Suprapubic skin (tissue), 4 donors: ENCODE measurements around the gene TNK2. TPM values are rescaled to one million over a fixed set of nuclear protein-coding genes. Genes with fewer than 3 reads are reported as not detected.

ENCODE experiments used
- DNase-seq, 2 donors: peaks; one replicate each; pipeline ENCODE4 v3.0.0-alpha.2; 2019; ENCODE audit warnings: low spot score in 2 of 2
- H3K27ac ChIP-seq: fragments of 200-600 bp; sonication (generic); one replicate; pipeline ENCODE4 v1.5.1; 2019
- H3K27me3 ChIP-seq: fragments of 200-600 bp; sonication (generic); one replicate; pipeline ENCODE4 v1.5.1; 2019
- H3K36me3 ChIP-seq: fragments of 200-600 bp; sonication (generic); one replicate; pipeline ENCODE4 v1.5.1; 2019
- H3K4me1 ChIP-seq: fragments of 200-600 bp; sonication (generic); one replicate; pipeline ENCODE4 v1.5.1; 2019
- H3K4me3 ChIP-seq: fragments of 200-600 bp; sonication (generic); one replicate; pipeline ENCODE4 v1.5.1; 2019; ENCODE audit warnings: mild to moderate bottlenecking
- H3K9me3 ChIP-seq: fragments of 200-600 bp; sonication (generic); one replicate; pipeline ENCODE4 v1.5.1; 2019
- EP300 ChIP-seq: sonication (generic); formaldehyde crosslinking; IDR thresholded peaks from one replicate; pipeline ENCODE4 v1.6.1; 2017; ENCODE audit warnings: antibody characterized with exemption
- POLR2A ChIP-seq, 2 donors: fragments of 450-650 bp; IDR thresholded peaks; one replicate each; pipeline ENCODE4 v1.6.1; 2017; ENCODE audit warnings: antibody characterized with exemption in 2 of 2, mild to moderate bottlenecking in 2 of 2, moderate library complexity in 2 of 2
- POLR2AphosphoS5 ChIP-seq, 3 donors: sonication (generic); formaldehyde crosslinking; IDR thresholded peaks; one replicate each; pipeline ENCODE4 v1.6.1; 2017; ENCODE audit warnings: antibody characterized with exemption in 3 of 3
- WGBS: methylation state at CpG from one replicate; pipeline ENCODE4 v1.1.5; 2018; 5-methylcytosine and 5-hydroxymethylcytosine counted together
- total RNA-seq, 4 donors: library from RNA; depleted of rRNA; stranded (reverse); fragments of >200 nt; gene quantifications; one replicate each; pipeline ENCODE4 v1.1.0, GENCODE V29; 2016
- TF ChIP-seq, protein P1 (sequence below), 2 donors: fragments of 200-600 bp in 1 of 2; fragments of 450-650 bp in 1 of 2; sonication (generic) in 1 of 2; IDR thresholded peaks; one replicate each; pipeline ENCODE4 v1.5.1; 2016 to 2019; ENCODE audit warnings: antibody characterized with exemption in 2 of 2, mild to moderate bottlenecking in 1 of 2, moderate library complexity in 1 of 2

Gene TNK2
- total RNA-seq, 4 donors from 2014 or later: 52.4 to 101 (median 70.0) TPM

DNA sequence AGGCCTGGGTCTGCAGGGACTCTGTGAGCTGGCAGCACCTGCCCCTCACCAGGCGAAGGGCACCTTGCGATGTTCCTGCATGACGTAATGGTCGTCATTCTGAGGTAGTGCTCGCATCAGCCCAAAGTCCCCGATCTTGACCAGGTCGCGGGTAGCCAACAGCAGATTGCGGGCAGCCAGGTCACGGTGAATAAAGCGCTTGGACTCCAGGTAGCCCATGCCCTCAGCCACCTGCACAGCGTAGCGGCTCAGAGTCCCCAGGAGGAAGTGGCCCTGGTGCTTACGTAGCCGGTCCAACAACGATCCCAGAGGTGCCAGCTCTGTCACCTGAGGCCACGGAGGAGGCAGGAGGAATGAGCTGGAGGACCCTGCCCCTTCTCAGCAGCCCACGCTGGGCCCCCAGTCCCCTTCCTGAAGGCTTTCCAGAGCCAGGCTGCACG lies 26.3 kb downstream of the TNK2 start:
- no peaks in the 10 kb centered on the region for H3K27me3 ChIP-seq
- no peak overlapping the region for H3K27ac ChIP-seq
- peaks cover 16% of the 10 kb centered on the region for H3K4me1 ChIP-seq
- H3K36me3 ChIP-seq: peaks cover 63% of the 10 kb centered on the region
- TF ChIP-seq POLR2A (IDR thresholded peaks at IDR 0.05) (no peak), EP300 (no peak), POLR2AphosphoS5 (IDR thresholded peaks at IDR 0.05) (no peak)
- TF ChIP-seq, protein P1, sequence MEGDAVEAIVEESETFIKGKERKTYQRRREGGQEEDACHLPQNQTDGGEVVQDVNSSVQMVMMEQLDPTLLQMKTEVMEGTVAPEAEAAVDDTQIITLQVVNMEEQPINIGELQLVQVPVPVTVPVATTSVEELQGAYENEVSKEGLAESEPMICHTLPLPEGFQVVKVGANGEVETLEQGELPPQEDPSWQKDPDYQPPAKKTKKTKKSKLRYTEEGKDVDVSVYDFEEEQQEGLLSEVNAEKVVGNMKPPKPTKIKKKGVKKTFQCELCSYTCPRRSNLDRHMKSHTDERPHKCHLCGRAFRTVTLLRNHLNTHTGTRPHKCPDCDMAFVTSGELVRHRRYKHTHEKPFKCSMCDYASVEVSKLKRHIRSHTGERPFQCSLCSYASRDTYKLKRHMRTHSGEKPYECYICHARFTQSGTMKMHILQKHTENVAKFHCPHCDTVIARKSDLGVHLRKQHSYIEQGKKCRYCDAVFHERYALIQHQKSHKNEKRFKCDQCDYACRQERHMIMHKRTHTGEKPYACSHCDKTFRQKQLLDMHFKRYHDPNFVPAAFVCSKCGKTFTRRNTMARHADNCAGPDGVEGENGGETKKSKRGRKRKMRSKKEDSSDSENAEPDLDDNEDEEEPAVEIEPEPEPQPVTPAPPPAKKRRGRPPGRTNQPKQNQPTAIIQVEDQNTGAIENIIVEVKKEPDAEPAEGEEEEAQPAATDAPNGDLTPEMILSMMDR (IDR thresholded peaks at IDR 0.05): no peak
- WGBS: 100% methylated on average over 6 of the region's 19 CpGs
- H3K4me3 ChIP-seq: no peak overlapping the region
- DNase-seq: peak in 1 of 2 donors; percentile 51
- H3K9me3 ChIP-seq: no peaks in the 10 kb centered on the region

GRCh38 chr3:195881276-195881988 lies 26.9 kb downstream of the TNK2 start:
- Histone ChIP-seq H3K36me3 (peaks cover 69% of the 10 kb centered on the region), H3K4me1 (peaks cover 22% of the 10 kb centered on the region), H3K4me3 (no peak overlapping the region), H3K9me3 (no peaks in the 10 kb centered on the region), H3K27me3 (no peaks in the 10 kb centered on the region), H3K27ac (no peak overlapping the region)
- TF ChIP-seq, protein P1 (IDR thresholded peaks at IDR 0.05): no peak
- TF ChIP-seq POLR2AphosphoS5 (IDR thresholded peaks at IDR 0.05) (no peak), EP300 (no peak)
- DNase-seq: peak in 1 of 2 donors; percentile 60
- 89% methylated on average over 6 of the region's 12 CpGs for WGBS

DNA sequence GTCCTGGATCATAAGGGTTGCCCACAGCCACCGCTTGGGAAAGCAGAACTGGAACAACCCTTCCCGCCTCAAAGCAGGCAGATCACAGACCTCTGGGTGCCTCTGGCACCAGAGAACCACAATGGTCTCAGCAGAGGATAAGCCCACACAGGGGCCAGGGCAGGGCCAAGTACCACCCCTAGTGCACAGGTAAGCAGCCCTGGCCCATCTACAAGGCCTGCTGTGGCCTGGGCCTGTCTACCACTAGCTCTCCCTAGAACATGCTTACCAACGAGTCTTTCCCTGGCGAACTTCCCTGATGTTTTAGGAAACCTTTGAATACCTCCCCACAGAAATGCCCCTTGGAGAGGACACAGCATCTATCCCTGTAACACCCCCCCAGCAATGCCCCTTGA lies 28.3 kb downstream of the TNK2 start:
- H3K27ac ChIP-seq: no peak overlapping the region
- H3K4me3 ChIP-seq: no peak overlapping the region
- DNase-seq: no peak
- 88% methylated on average over 4 of the region's 4 CpGs for WGBS
- peaks cover 80% of the 10 kb centered on the region for H3K36me3 ChIP-seq
- TF ChIP-seq, protein P1 (IDR thresholded peaks at IDR 0.05): no peak
- no peak for TF ChIP-seq EP300
- TF ChIP-seq POLR2A (IDR thresholded peaks at IDR 0.05): no peak
- no peak for TF ChIP-seq POLR2AphosphoS5 (IDR thresholded peaks at IDR 0.05)
- no peaks in the 10 kb centered on the region for H3K9me3 ChIP-seq
- no peaks in the 10 kb centered on the region for H3K27me3 ChIP-seq
- peaks cover 17% of the 10 kb centered on the region for H3K4me1 ChIP-seq

DNA sequence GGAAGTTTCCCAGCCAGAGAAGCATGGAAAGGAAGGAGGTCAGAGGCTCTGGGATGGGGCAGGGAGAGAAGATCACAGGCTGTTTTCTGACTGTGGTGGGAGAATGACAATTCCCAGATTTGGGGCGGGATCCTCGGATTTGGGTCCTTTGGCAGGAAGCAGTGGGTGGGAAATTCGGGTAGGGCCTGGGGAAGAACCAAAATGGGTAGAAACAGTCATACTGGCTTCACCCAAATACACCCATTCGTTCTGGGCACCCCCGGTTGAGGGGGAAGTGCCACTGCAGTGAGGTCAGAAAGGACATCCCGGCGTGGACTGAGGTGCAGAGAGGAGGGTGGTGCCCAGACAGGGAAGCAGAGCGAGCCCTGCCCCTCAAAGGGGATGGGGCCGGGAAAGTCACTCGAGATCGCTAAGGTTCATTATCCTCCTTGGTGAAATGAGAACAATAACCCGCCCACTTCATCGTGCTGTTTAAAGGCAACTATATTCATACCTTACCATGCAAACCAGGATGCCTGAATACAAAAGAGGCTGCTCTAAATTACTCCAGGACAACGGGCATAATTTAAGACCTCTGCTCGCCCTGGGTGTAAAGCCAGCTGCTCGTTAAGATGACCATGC lies 28.8 kb downstream of the TNK2 start:
- Histone ChIP-seq H3K4me1 (peaks cover 12% of the 10 kb centered on the region), H3K36me3 (peaks cover 75% of the 10 kb centered on the region), H3K27ac (no peak overlapping the region), H3K27me3 (no peaks in the 10 kb centered on the region), H3K9me3 (no peaks in the 10 kb centered on the region), H3K4me3 (no peak overlapping the region)
- no peak for DNase-seq
- TF ChIP-seq POLR2A (IDR thresholded peaks at IDR 0.05): no peak
- TF ChIP-seq, protein P1 (IDR thresholded peaks at IDR 0.05): no peak
- WGBS: 80% methylated on average over 14 of the region's 16 CpGs

DNA sequence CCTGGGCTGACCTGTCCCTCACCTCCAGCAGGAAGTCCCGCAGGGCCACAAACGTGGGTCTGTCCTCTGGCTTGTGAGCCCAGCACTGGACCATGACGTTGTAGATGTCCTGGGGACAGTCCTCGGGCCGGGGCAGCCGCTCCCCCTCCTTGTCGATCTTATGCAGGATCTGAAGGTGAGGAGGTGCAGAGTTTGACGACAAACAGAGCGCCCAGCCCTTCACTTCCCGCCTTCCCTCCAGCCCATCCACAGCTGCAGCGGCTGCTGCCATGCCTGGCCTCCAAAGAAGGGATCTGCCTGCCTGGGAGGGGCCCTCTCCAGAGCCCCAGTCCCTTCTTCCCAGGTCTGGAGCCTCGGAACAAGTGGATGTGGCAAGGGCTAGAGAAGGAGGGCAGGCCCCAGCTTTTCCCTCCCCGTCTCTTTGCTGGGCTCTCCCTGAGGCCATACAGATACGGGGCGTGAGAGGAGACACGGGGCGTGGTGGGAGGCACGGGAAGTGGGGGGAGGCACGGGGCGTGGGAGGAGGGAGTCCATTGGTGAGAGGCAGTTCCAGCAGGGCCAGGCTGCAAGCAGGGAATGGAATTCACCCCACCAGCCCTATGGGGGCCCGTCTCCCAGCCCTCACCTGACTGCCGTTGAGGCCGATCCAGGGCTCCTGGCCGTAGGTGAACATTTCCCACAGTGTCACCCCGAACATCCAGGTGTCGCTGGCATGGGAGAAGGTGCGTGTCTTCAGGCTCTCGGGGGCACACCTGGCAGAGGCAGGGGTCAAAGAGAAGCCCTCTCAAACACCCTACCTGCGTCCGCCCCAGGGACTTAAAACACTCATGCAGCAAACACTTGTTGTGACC lies 29.7 kb downstream of the TNK2 start:
- TF ChIP-seq POLR2AphosphoS5 (IDR thresholded peaks at IDR 0.05) (no peak), POLR2A (IDR thresholded peaks at IDR 0.05) (no peak), EP300 (no peak)
- TF ChIP-seq, protein P1 (IDR thresholded peaks at IDR 0.05): no peak
- Histone ChIP-seq H3K36me3 (peaks cover 68% of the 10 kb centered on the region), H3K27me3 (no peaks in the 10 kb centered on the region), H3K4me3 (no peak overlapping the region), H3K27ac (no peak overlapping the region), H3K4me1 (peaks cover 12% of the 10 kb centered on the region), H3K9me3 (no peaks in the 10 kb centered on the region)
- 78% methylated on average over 17 of the region's 30 CpGs for WGBS
- no peak for DNase-seq
